GM23338 (cell line): ENCODE results near the gene TMEM239.

Source experiments
- CREB1 ChIP-seq: fragments of 250-450 bp; sonication (Bioruptor Pico); IDR thresholded peaks from 2 replicates; pipeline ENCODE4 v1.5.0; 2020; ENCODE audit warnings: low read depth, mild to moderate bottlenecking, moderate library complexity
- CTCF ChIP-seq, 2 experiments: fragments of 200-600 bp in 1 of 2; sonication (generic) in 1 of 2; conservative IDR thresholded peaks; 2 replicates each; pipeline versions ENCODE4 v1.5.1 to v1.6.1; 2016 to 2017; ENCODE audit warnings: antibody characterized with exemption in 2 of 2, low read depth in 2 of 2, mild to moderate bottlenecking in 2 of 2, moderate library complexity in 1 of 2
- ETS1 ChIP-seq: IDR thresholded peaks from 2 replicates; pipeline ENCODE4 v1.6.1; 2016; ENCODE audit warnings: antibody characterized with exemption
- EZH2 ChIP-seq: fragments of 200-600 bp; sonication (generic); IDR thresholded peaks from one replicate; pipeline ENCODE4 v1.8.0; 2017; ENCODE audit warnings: antibody characterized with exemption, mild to moderate bottlenecking, low read depth; ENCODE audit not compliant: unreplicated experiment
- EZH2phosphoT487 ChIP-seq: fragments of 200-600 bp; sonication (generic); IDR thresholded peaks from one replicate; pipeline ENCODE4 v1.8.1; 2018; ENCODE audit warnings: antibody characterized with exemption; ENCODE audit not compliant: unreplicated experiment
- JUNB ChIP-seq: IDR thresholded peaks from one replicate; pipeline ENCODE4 v1.6.1; 2016; ENCODE audit warnings: antibody characterized with exemption; ENCODE audit not compliant: unreplicated experiment
- NANOG ChIP-seq: IDR thresholded peaks from 2 replicates; pipeline ENCODE4 v1.6.1; 2016; ENCODE audit warnings: antibody characterized with exemption, borderline replicate concordance
- POLR2AphosphoS5 ChIP-seq: IDR thresholded peaks from 2 replicates; pipeline ENCODE4 v1.6.1; 2016; ENCODE audit warnings: antibody characterized with exemption, low read depth
- REST ChIP-seq: IDR thresholded peaks from one replicate; pipeline ENCODE4 v1.6.1; 2018; ENCODE audit warnings: antibody characterized with exemption; ENCODE audit not compliant: unreplicated experiment
- STAT1 ChIP-seq: IDR thresholded peaks from one replicate; pipeline ENCODE4 v1.6.1; 2016; ENCODE audit warnings: antibody characterized with exemption; ENCODE audit not compliant: unreplicated experiment
- ZNF114 ChIP-seq: fragments of 250-450 bp; sonication (Bioruptor Pico); IDR thresholded peaks from 2 replicates; pipeline ENCODE4 v1.5.0; 2020; ENCODE audit warnings: mild to moderate bottlenecking, moderate library complexity
- ZNF331 ChIP-seq: fragments of 250-450 bp; sonication (Bioruptor Pico); IDR thresholded peaks from 2 replicates; pipeline ENCODE4 v1.5.0; 2020; ENCODE audit warnings: low read depth, mild to moderate bottlenecking, moderate library complexity

GRCh38 chr20:2846698-2847097 is 30.5 kb downstream of the TMEM239 start:
- TF ChIP-seq CTCF (conservative IDR thresholded peaks at IDR 0.05; ENCODE audit: low read depth in 2 of 2) (no peak), EZH2 (no peak), POLR2AphosphoS5 (no peak), EZH2phosphoT487 (no peak), REST (no peak), ZNF114 (no peak), ZNF331 (CRISPR knock-in tag) (no peak), CREB1 (CRISPR knock-in tag) (no peak), JUNB (no peak), STAT1 (no peak), NANOG (no peak), ETS1 (no peak)
